OCI-LY7 (cell line): ENCODE data around the gene ZDHHC9. TPM values are rescaled to one million over a fixed set of nuclear protein-coding genes. Genes with fewer than 3 reads are reported as not detected.

Experiments
- BruUV-seq: library from RNA; stranded (reverse); fragments of 400-500 nt; replicated peaks from 2 replicates; lab custom pipeline; 2021; lab: Mats Ljungman, UMichigan
- CTCF ChIA-PET: fragments of 300-600 bp; sonication (Branson Sonifier 250); formaldehyde crosslinking; loops from one replicate; lab custom pipeline; 2022; ENCODE audit warnings: antibody characterized with exemption; ENCODE audit not compliant: unreplicated experiment; lab: Charles Lee
- POLR2A ChIA-PET: fragments of 300-600 bp; sonication (Branson Sonifier 250); formaldehyde crosslinking; loops from one replicate; lab custom pipeline; 2022; ENCODE audit warnings: antibody characterized with exemption; lab: Charles Lee
- DNase-seq: peaks from one replicate; pipeline ENCODE4 v3.0.0-alpha.2; 2015; ENCODE audit warnings: low spot score
- H2AFZ ChIP-seq: fragments of 200-600 bp; sonication (generic), shearing (Covaris generic); 2 replicates; pipeline ENCODE4 v1.6.1; 2014; ENCODE audit warnings: mild to moderate bottlenecking, antibody characterized with exemption, low read length, moderate library complexity
- H3K27ac ChIP-seq: fragments of 200-600 bp; sonication (generic); 2 replicates; pipeline ENCODE4 v1.5.1; 2014; ENCODE audit warnings: mixed run types, low read depth, mild to moderate bottlenecking, moderate library complexity, low read length, inconsistent platforms; ENCODE audit not compliant: poor library complexity, severe bottlenecking
- H3K36me3 ChIP-seq: fragments of 200-600 bp; sonication (generic); 2 replicates; pipeline ENCODE4 v1.6.1; 2014; ENCODE audit warnings: mild to moderate bottlenecking, antibody characterized with exemption, low read length, moderate library complexity, mixed read lengths; ENCODE audit not compliant: insufficient read depth
- H3K4me1 ChIP-seq: fragments of 200-600 bp; sonication (generic); 2 replicates; pipeline ENCODE4 v1.5.1; 2014; ENCODE audit warnings: mild to moderate bottlenecking, low read length; ENCODE audit not compliant: insufficient read depth, poor library complexity, severe bottlenecking
- H3K4me2 ChIP-seq: fragments of 200-600 bp; sonication (generic); 2 replicates; pipeline ENCODE4 v1.6.1; 2014; ENCODE audit warnings: mild to moderate bottlenecking, low read length
- H3K4me3 ChIP-seq: fragments of 200-600 bp; sonication (generic); 2 replicates; pipeline ENCODE4 v1.5.1; 2014; ENCODE audit warnings: mild to moderate bottlenecking, low read depth, low read length; ENCODE audit not compliant: poor library complexity, severe bottlenecking
- H3K79me2 ChIP-seq: fragments of 200-600 bp; sonication (generic); 2 replicates; pipeline ENCODE4 v1.6.1; 2016; ENCODE audit warnings: low read depth, mild to moderate bottlenecking, low read length, moderate library complexity, mixed read lengths; ENCODE audit not compliant: insufficient read depth
- H3K9me2 ChIP-seq: fragments of 200-600 bp; sonication (generic); 2 replicates; pipeline ENCODE4 v1.6.1; 2016; ENCODE audit warnings: mild to moderate bottlenecking, low read length, mixed read lengths; ENCODE audit not compliant: insufficient read depth
- H3K9me3 ChIP-seq: fragments of 200-600 bp; sonication (generic); 2 replicates; pipeline ENCODE4 v1.6.1; 2014; ENCODE audit warnings: mild to moderate bottlenecking, mixed run types, low read length, mixed read lengths
- H4K20me1 ChIP-seq: fragments of 200-600 bp; sonication (generic); 2 replicates; pipeline ENCODE4 v1.6.1; 2014; ENCODE audit warnings: mild to moderate bottlenecking, antibody characterized with exemption, low read length, moderate library complexity, mixed read lengths; ENCODE audit not compliant: insufficient read depth
- EZH2phosphoT487 ChIP-seq: fragments of 200-600 bp; sonication (generic); IDR thresholded peaks from 2 replicates; pipeline ENCODE4 v1.6.1; 2018; ENCODE audit warnings: low read depth, borderline replicate concordance, mild to moderate bottlenecking, mixed run types, antibody characterized with exemption, low read length, moderate library complexity, mixed read lengths
- intact Hi-C: fragments of 100-400 bp; cut with micrococcal nuclease; formaldehyde crosslinking; loops from one replicate; pipeline ENCODE4 v1.10.0; 2022; ENCODE audit not compliant: unreplicated experiment
- total RNA-seq, 2 experiments: library from RNA; depleted of rRNA in 1 of 2; stranded (reverse); fragments of >200 nt in 1 of 2; shearing (Covaris generic) in 1 of 2; gene quantifications; 2 replicates each; pipeline ENCODE4 v1.2.3, GENCODE V29; 2014 to 2022
- TF ChIP-seq, protein P1 (sequence below): fragments of 200-600 bp; sonication (generic); conservative IDR thresholded peaks from 2 replicates; pipeline ENCODE4 v1.5.1; 2014; ENCODE audit warnings: mild to moderate bottlenecking, antibody characterized with exemption, low read length, moderate library complexity, mixed read lengths

The ZDHHC9 gene
- total RNA-seq, 2 experiments from 2014 or later, result 8.2 to 11.3 TPM

DNA sequence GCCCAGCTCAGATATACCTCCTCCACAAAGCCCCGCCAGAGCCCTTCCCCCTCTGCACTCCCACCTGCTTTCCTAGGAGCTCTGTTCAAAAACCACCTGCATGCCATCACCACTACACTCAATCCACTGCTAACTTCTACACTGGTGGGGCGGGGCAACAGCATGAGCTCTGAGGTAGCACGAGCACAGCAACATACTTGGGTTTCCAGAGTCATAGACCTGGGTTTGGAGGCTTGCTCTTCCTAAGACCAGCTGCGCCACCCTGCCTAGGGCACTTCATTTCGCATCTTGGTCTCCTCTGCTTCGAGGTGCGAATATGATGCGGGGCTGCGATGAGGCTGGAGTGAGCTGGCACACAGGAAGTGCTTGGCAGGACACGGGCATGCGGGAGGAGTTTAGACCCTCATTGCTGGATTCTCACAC lies 60.4 kb downstream of the ZDHHC9 start:
- ChIA-PET CTCF (interaction anchor here (2.1 kb wide), 1 partner anchor 11 kb away, joined by 7 read pairs; no protein-coding TSS in a partner anchor), POLR2A (interaction anchor here (1.1 to 6.9 kb wide), 4 partner anchors 8 to 24 kb away, joined by 4 to 126 read pairs (median 11); no protein-coding TSS in a partner anchor)
- Histone ChIP-seq H3K27ac (peak overlapping the region; percentile 99), H3K36me3 (peaks cover 73% of the 10 kb centered on the region), H3K9me2 (no peaks in the 10 kb centered on the region), H3K4me3 (peak overlapping the region; percentile 99), H3K4me1 (peaks cover 63% of the 10 kb centered on the region), H3K9me3 (no peaks in the 10 kb centered on the region), H3K79me2 (peaks cover 94% of the 10 kb centered on the region), H3K4me2 (peak overlapping the region; percentile 100), H4K20me1 (peaks cover 26% of the 10 kb centered on the region), H2AFZ (no peak overlapping the region)
- TF ChIP-seq EZH2phosphoT487, result no peak
- TF ChIP-seq, protein P1, sequence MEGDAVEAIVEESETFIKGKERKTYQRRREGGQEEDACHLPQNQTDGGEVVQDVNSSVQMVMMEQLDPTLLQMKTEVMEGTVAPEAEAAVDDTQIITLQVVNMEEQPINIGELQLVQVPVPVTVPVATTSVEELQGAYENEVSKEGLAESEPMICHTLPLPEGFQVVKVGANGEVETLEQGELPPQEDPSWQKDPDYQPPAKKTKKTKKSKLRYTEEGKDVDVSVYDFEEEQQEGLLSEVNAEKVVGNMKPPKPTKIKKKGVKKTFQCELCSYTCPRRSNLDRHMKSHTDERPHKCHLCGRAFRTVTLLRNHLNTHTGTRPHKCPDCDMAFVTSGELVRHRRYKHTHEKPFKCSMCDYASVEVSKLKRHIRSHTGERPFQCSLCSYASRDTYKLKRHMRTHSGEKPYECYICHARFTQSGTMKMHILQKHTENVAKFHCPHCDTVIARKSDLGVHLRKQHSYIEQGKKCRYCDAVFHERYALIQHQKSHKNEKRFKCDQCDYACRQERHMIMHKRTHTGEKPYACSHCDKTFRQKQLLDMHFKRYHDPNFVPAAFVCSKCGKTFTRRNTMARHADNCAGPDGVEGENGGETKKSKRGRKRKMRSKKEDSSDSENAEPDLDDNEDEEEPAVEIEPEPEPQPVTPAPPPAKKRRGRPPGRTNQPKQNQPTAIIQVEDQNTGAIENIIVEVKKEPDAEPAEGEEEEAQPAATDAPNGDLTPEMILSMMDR, result no peak
- BruUV-seq, result no TSS peak
- no peak for DNase-seq
- intact Hi-C loops, result loop anchor here (2.0 to 10.0 kb wide), 2 partner anchors 25 to 391 kb away; partner anchors contain the start of gene RAB33A

DNA sequence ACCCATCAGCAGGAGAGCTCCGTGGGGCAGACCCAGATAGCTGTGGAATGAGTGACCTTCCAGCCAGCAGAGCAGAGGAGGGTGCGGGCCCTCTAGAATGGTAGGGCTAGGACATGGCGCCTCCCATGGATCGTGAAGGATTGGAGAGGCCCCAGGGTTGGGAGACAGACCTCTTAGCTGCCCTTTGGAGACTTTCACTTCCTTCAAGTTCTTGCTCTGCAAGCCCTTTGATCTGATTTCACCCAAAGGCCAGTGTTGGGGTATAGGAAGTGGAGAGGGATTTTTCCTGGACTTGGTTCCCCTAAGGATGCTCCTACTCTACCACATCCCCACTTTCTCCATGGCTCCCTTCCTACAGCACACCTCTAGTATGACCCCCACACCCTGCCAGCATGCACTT lies 61.0 kb downstream of the ZDHHC9 start:
- TF ChIP-seq EZH2phosphoT487, result no peak
- TF ChIP-seq, protein P1, result no peak

More for the DNA sequence above, 61.0 kb downstream of the ZDHHC9 start:
- intact Hi-C loops, result loop anchor here (2.0 to 10.0 kb wide), 2 partner anchors 24 to 392 kb away; partner anchors contain the start of gene RAB33A
- Histone ChIP-seq H3K79me2 (peaks cover 91% of the 10 kb centered on the region), H3K9me2 (no peaks in the 10 kb centered on the region), H2AFZ (no peak overlapping the region), H3K4me1 (peaks cover 68% of the 10 kb centered on the region), H3K4me3 (peak overlapping the region; percentile 99), H3K9me3 (no peaks in the 10 kb centered on the region), H4K20me1 (peaks cover 26% of the 10 kb centered on the region), H3K27ac (peak overlapping the region; percentile 99), H3K4me2 (peak overlapping the region; percentile 100), H3K36me3 (peaks cover 67% of the 10 kb centered on the region)
- POLR2A ChIA-PET, result interaction anchor here (1.5 to 6.9 kb wide), 3 partner anchors 13 to 24 kb away, joined by 4 to 126 read pairs (median 17); no protein-coding TSS in a partner anchor
- no peak for DNase-seq
- BruUV-seq, result no TSS peak
- CTCF ChIA-PET, result interaction anchor here (2.1 kb wide), 1 partner anchor 10 kb away, joined by 7 read pairs; no protein-coding TSS in a partner anchor
